ENCODE measurements around the gene LRP8. TPM values are rescaled to one million over a fixed set of nuclear protein-coding genes. Genes with fewer than 3 reads are reported as not detected.

LRP8 gene
- total RNA-seq, 1 donor from 2014 or later = 15.8 TPM

GRCh38 chr1:53294567-53294966 lies 33.3 kb downstream of the LRP8 start:
- Mint-ChIP-seq H3K36me3 (ENCODE audit: low read depth, unreplicated experiment) (no peaks in the 10 kb centered on the region), H3K27ac (ENCODE audit: unreplicated experiment) (no peak overlapping the region), H3K27me3 (ENCODE audit: unreplicated experiment) (peaks cover 10% of the 10 kb centered on the region), H3K9me3 (ENCODE audit: unreplicated experiment) (no peaks in the 10 kb centered on the region), H3K4me3 (ENCODE audit: unreplicated experiment) (no peak overlapping the region), H3K4me1 (ENCODE audit: unreplicated experiment) (peaks cover 11% of the 10 kb centered on the region)
- no peak for TF ChIP-seq CTCF (IDR thresholded peaks at IDR 0.05; ENCODE audit: unreplicated experiment)
- no peak for DNase-seq (ENCODE audit: low spot score)

DNA sequence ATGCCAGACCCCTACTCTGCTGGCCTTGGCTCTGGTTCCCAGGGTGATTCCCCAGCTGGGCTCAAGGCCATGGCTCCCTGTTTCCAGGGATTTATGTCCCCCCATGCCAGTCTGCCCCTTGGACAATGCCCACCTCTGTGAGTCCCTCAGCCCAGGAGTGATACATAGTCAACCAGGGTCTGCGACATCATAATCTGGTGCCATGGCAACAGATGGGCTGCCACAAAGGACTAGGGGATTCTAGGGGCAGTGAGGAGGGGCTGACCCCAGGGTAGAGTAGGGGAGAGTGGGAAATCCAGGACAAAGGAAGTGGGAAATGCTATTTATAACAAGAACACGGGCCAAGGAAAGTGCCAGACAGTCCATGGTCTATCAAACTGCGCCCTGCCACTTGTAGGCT lies 33.8 kb downstream of the LRP8 start:
- TF ChIP-seq CTCF (IDR thresholded peaks at IDR 0.05; ENCODE audit: unreplicated experiment) = no peak
- H3K4me3 Mint-ChIP-seq (ENCODE audit: unreplicated experiment) = no peak overlapping the region
- peaks cover 11% of the 10 kb centered on the region for H3K4me1 Mint-ChIP-seq (ENCODE audit: unreplicated experiment)
- peaks cover 10% of the 10 kb centered on the region for H3K27me3 Mint-ChIP-seq (ENCODE audit: unreplicated experiment)
- no peak for DNase-seq (ENCODE audit: low spot score)
- H3K36me3 Mint-ChIP-seq (ENCODE audit: low read depth, unreplicated experiment) = no peaks in the 10 kb centered on the region
- no peak overlapping the region for H3K27ac Mint-ChIP-seq (ENCODE audit: unreplicated experiment)
- H3K9me3 Mint-ChIP-seq (ENCODE audit: unreplicated experiment) = no peaks in the 10 kb centered on the region

GRCh38 chr1:53293123-53293522 lies 34.7 kb downstream of the LRP8 start:
- H3K36me3 Mint-ChIP-seq (ENCODE audit: low read depth, unreplicated experiment) = no peaks in the 10 kb centered on the region
- peaks cover 9% of the 10 kb centered on the region for H3K27me3 Mint-ChIP-seq (ENCODE audit: unreplicated experiment)
- no peak overlapping the region for H3K4me3 Mint-ChIP-seq (ENCODE audit: unreplicated experiment)
- DNase-seq (ENCODE audit: low spot score) = no peak
- H3K27ac Mint-ChIP-seq (ENCODE audit: unreplicated experiment) = no peak overlapping the region
- H3K4me1 Mint-ChIP-seq (ENCODE audit: unreplicated experiment) = peaks cover 11% of the 10 kb centered on the region
- no peak for TF ChIP-seq CTCF (IDR thresholded peaks at IDR 0.05; ENCODE audit: unreplicated experiment)
- no peaks in the 10 kb centered on the region for H3K9me3 Mint-ChIP-seq (ENCODE audit: unreplicated experiment)

GRCh38 chr1:53292690-53293089 lies 35.2 kb downstream of the LRP8 start:
- TF ChIP-seq CTCF (IDR thresholded peaks at IDR 0.05; ENCODE audit: unreplicated experiment) = no peak
- no peaks in the 10 kb centered on the region for H3K36me3 Mint-ChIP-seq (ENCODE audit: low read depth, unreplicated experiment)
- no peak overlapping the region for H3K27ac Mint-ChIP-seq (ENCODE audit: unreplicated experiment)
- H3K4me3 Mint-ChIP-seq (ENCODE audit: unreplicated experiment) = no peak overlapping the region
- peaks cover 7% of the 10 kb centered on the region for H3K27me3 Mint-ChIP-seq (ENCODE audit: unreplicated experiment)
- H3K4me1 Mint-ChIP-seq (ENCODE audit: unreplicated experiment) = peaks cover 11% of the 10 kb centered on the region
- DNase-seq (ENCODE audit: low spot score) = no peak
- H3K9me3 Mint-ChIP-seq (ENCODE audit: unreplicated experiment) = no peaks in the 10 kb centered on the region

DNA sequence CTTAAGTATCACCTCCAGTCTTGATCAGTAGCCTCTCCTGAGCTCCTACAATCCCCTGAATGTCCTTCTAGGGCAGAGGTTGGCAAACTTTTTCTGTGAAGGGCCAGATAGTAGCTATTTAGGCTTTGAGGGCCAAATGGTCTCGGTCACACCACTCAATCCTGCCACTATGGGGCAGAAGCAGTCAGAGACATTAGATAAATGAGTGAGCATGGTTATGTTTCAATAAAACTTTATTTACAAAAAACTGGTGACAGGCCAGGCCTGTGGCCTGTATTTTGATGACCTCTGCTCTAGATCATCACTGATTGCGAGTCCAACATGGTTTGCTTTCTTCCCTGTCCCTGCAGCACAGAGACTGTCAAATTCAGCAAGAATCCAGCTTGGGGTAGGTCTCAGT lies 36.3 kb downstream of the LRP8 start:
- Mint-ChIP-seq H3K27ac (ENCODE audit: unreplicated experiment) (no peak overlapping the region), H3K36me3 (ENCODE audit: low read depth, unreplicated experiment) (no peaks in the 10 kb centered on the region), H3K9me3 (ENCODE audit: unreplicated experiment) (no peaks in the 10 kb centered on the region), H3K27me3 (ENCODE audit: unreplicated experiment) (peaks cover 8% of the 10 kb centered on the region), H3K4me3 (ENCODE audit: unreplicated experiment) (no peak overlapping the region), H3K4me1 (ENCODE audit: unreplicated experiment) (peaks cover 11% of the 10 kb centered on the region)
- TF ChIP-seq CTCF (IDR thresholded peaks at IDR 0.05; ENCODE audit: unreplicated experiment) = peak; percentile 15
- DNase-seq (ENCODE audit: low spot score) = no peak

Data from endothelial cell (in vitro differentiated cells).